ENCODE measurements around the gene HDAC7. TPM values are rescaled to one million over a fixed set of nuclear protein-coding genes. Genes with fewer than 3 reads are reported as not detected.

Gene HDAC7
- total and polyA plus RNA-seq, 4 donors: 3.5 to 14.7 (median 7.2) TPM

DNA sequence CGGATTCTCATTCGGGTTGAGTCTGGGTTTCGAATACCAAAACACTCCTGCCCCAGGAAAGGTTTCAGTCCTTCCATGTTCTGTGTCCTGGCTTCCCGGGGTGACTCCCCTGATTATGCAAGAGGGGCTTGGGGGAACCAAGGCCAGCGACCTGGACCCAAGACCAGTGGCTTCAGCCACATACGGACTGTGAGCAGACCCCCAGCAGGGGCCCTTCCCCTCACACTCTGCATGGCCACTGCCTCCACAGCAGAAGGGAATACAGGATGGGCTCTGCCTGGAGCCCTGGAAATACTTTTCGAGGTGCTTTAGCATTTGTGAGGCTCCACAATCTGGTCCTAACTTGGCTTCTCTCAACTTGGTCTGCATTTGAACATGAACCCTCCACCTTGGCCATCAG lies 19.1 kb downstream of the HDAC7 start (continued):
- TF ChIP-seq, protein P1, sequence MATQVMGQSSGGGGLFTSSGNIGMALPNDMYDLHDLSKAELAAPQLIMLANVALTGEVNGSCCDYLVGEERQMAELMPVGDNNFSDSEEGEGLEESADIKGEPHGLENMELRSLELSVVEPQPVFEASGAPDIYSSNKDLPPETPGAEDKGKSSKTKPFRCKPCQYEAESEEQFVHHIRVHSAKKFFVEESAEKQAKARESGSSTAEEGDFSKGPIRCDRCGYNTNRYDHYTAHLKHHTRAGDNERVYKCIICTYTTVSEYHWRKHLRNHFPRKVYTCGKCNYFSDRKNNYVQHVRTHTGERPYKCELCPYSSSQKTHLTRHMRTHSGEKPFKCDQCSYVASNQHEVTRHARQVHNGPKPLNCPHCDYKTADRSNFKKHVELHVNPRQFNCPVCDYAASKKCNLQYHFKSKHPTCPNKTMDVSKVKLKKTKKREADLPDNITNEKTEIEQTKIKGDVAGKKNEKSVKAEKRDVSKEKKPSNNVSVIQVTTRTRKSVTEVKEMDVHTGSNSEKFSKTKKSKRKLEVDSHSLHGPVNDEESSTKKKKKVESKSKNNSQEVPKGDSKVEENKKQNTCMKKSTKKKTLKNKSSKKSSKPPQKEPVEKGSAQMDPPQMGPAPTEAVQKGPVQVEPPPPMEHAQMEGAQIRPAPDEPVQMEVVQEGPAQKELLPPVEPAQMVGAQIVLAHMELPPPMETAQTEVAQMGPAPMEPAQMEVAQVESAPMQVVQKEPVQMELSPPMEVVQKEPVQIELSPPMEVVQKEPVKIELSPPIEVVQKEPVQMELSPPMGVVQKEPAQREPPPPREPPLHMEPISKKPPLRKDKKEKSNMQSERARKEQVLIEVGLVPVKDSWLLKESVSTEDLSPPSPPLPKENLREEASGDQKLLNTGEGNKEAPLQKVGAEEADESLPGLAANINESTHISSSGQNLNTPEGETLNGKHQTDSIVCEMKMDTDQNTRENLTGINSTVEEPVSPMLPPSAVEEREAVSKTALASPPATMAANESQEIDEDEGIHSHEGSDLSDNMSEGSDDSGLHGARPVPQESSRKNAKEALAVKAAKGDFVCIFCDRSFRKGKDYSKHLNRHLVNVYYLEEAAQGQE (IDR thresholded peaks at IDR 0.05): no peak
- no peak for TF ChIP-seq RXRA (IDR thresholded peaks at IDR 0.05)
- TF ChIP-seq, protein P2, sequence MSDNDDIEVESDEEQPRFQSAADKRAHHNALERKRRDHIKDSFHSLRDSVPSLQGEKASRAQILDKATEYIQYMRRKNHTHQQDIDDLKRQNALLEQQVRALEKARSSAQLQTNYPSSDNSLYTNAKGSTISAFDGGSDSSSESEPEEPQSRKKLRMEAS (IDR thresholded peaks at IDR 0.05): no peak
- TF ChIP-seq EGR1 (IDR thresholded peaks at IDR 0.05; ENCODE audit: low read depth in 2 of 2): no peak
- TF ChIP-seq RAD21 (IDR thresholded peaks at IDR 0.05): no peak
- TF ChIP-seq GABPA (IDR thresholded peaks at IDR 0.05 in 1 of 2, conservative IDR thresholded peaks at IDR 0.05 in 1 of 2): no peak
- no peak for TF ChIP-seq FOXA2 (IDR thresholded peaks at IDR 0.05)
- no peak for TF ChIP-seq HNF4A (conservative IDR thresholded peaks at IDR 0.05)
- no peak for TF ChIP-seq FOXA1 (IDR thresholded peaks at IDR 0.05)
- TF ChIP-seq TAF1 (conservative IDR thresholded peaks at IDR 0.05): no peak

DNA sequence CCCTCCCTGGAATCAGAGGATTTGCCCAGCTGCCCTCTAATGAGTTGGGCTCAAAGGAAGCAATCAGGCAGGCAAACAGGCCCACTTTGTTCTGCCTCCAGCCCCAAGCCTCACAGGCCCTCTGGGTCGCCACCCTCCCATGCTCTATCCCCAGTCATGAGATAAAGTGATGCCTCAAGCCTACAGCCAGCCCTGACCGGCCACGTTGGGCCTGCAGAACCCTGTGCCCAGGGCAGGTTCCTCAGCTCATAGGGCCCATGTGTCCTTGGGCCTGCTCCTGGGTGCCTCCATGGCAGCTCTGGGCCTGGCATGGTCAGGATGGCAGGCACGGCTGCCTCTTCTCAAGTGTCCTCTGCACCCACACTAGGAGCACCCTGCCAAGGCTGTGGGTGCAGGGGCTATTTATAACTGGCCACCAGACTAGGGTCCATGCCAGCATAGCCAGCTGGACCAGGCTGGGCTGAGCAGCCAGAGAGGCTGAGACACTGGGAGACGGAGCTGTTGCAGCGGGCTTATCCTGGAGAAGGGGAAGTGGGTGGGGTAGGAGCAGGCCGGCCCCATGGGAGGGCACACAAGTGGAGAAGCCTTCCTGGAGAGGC lies 20.2 kb downstream of the HDAC7 start:
- H3K36me3 ChIP-seq (ENCODE audit: control insufficient read depth in 4 of 4, insufficient read depth in 3 of 4, low read depth in 1 of 4, low read length in 3 of 4): peaks cover 0 to 3% (median 0%) of the 10 kb centered on the region in 4 donors
- DNase-seq (ENCODE audit: low spot score): no peak
- TF ChIP-seq TAF1 (conservative IDR thresholded peaks at IDR 0.05): no peak
- no peak for TF ChIP-seq SP1 (IDR thresholded peaks at IDR 0.05)
- TF ChIP-seq FOXA2 (IDR thresholded peaks at IDR 0.05): no peak
- no peak for TF ChIP-seq FOXA1 (IDR thresholded peaks at IDR 0.05)
- TF ChIP-seq JUND (IDR thresholded peaks at IDR 0.05): no peak
- H3K4me3 ChIP-seq (ENCODE audit: low read depth in 1 of 3, low read length in 3 of 3): no peak overlapping the region
- WGBS: 81% methylated on average over 7 of the region's 7 CpGs
- H3K9ac ChIP-seq (ENCODE audit: low read depth in 1 of 2, low read length in 2 of 2): no peak overlapping the region
- H3K4me1 ChIP-seq (ENCODE audit: control insufficient read depth in 4 of 4, insufficient read depth in 4 of 4, low read length in 3 of 4): peaks cover 0 to 18% (median 5%) of the 10 kb centered on the region in 4 donors
- no peaks in the 10 kb centered on the region for H3K27me3 ChIP-seq (ENCODE audit: control insufficient read depth in 4 of 4, insufficient read depth in 4 of 4, low read length in 3 of 4)
- H3K9me3 ChIP-seq (ENCODE audit: control insufficient read depth in 4 of 4, low read length in 3 of 4): no peaks in the 10 kb centered on the region
- no peak overlapping the region for H3K27ac ChIP-seq (ENCODE audit: low read depth in 1 of 2, low read length in 2 of 2)

DNA sequence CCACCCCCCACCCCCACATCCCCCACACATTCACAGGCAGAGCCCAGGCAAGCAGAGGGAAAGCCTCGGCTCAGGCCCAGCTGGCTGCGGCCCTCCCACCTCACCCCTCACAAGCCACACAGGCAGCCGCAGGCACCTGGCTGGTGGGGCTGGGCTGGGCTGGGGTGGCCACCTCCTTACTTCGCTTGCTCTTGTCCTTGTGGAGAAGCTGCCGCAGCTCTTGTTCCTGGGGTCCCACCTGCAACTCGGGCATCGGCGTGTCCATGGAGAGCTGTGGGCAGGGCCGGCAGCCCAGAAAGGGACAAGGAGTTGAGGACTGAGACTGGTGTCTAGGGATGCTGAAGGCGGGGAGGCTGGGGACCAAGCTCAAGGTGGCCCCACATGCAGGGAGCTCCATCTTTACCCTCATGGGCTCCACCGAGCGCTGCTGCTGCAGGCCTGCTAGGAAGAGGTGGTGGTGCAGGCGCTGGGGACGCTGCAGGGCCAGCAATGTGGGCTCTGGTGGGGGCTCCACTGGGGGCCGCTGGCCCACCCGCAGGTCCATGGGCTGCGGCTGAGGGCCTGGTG lies 21.2 kb downstream of the HDAC7 start:
- Histone ChIP-seq H3K36me3 (ENCODE audit: control insufficient read depth in 4 of 4, insufficient read depth in 3 of 4, low read depth in 1 of 4, low read length in 3 of 4) (peaks cover 0 to 9% (median 0%) of the 10 kb centered on the region in 4 donors), H3K9ac (ENCODE audit: low read depth in 1 of 2, low read length in 2 of 2) (no peak overlapping the region), H3K27ac (ENCODE audit: low read depth in 1 of 2, low read length in 2 of 2) (no peak overlapping the region), H3K27me3 (ENCODE audit: control insufficient read depth in 4 of 4, insufficient read depth in 4 of 4, low read length in 3 of 4) (no peaks in the 10 kb centered on the region), H3K4me3 (ENCODE audit: low read depth in 1 of 3, low read length in 3 of 3) (no peak overlapping the region), H3K9me3 (ENCODE audit: control insufficient read depth in 4 of 4, low read length in 3 of 4) (no peaks in the 10 kb centered on the region), H3K4me1 (ENCODE audit: control insufficient read depth in 4 of 4, insufficient read depth in 4 of 4, low read length in 3 of 4) (peaks cover 0 to 18% (median 5%) of the 10 kb centered on the region in 4 donors)
- WGBS: 92% methylated on average over 17 of the region's 17 CpGs
- TF ChIP-seq YY1 (IDR thresholded peaks at IDR 0.05): no peak
- no peak for TF ChIP-seq NR2F2 (IDR thresholded peaks at IDR 0.05)
- TF ChIP-seq FOXA1 (IDR thresholded peaks at IDR 0.05): no peak
- no peak for TF ChIP-seq JUND (IDR thresholded peaks at IDR 0.05)
- TF ChIP-seq, protein P3, sequence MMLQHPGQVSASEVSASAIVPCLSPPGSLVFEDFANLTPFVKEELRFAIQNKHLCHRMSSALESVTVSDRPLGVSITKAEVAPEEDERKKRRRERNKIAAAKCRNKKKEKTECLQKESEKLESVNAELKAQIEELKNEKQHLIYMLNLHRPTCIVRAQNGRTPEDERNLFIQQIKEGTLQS (IDR thresholded peaks at IDR 0.05): no peak
- TF ChIP-seq, protein P4, sequence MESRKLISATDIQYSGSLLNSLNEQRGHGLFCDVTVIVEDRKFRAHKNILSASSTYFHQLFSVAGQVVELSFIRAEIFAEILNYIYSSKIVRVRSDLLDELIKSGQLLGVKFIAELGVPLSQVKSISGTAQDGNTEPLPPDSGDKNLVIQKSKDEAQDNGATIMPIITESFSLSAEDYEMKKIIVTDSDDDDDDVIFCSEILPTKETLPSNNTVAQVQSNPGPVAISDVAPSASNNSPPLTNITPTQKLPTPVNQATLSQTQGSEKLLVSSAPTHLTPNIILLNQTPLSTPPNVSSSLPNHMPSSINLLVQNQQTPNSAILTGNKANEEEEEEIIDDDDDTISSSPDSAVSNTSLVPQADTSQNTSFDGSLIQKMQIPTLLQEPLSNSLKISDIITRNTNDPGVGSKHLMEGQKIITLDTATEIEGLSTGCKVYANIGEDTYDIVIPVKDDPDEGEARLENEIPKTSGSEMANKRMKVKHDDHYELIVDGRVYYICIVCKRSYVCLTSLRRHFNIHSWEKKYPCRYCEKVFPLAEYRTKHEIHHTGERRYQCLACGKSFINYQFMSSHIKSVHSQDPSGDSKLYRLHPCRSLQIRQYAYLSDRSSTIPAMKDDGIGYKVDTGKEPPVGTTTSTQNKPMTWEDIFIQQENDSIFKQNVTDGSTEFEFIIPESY (IDR thresholded peaks at IDR 0.05): no peak
- TF ChIP-seq FOXA2 (IDR thresholded peaks at IDR 0.05): no peak
- no peak for TF ChIP-seq EGR1 (IDR thresholded peaks at IDR 0.05; ENCODE audit: low read depth in 2 of 2)
- TF ChIP-seq TAF1 (conservative IDR thresholded peaks at IDR 0.05): no peak
- TF ChIP-seq, protein P2 (IDR thresholded peaks at IDR 0.05): no peak
- TF ChIP-seq RXRA (IDR thresholded peaks at IDR 0.05): no peak
- no peak for DNase-seq (ENCODE audit: low spot score)

Measured in liver (tissue), 9 donors.